Cerebellar nuclear complex (tissue), 1 donor: ENCODE data around the gene ASCL2.
"Not testable (repeated sequence)": the region's sequence is repeated elsewhere in the genome, so short reads cannot be mapped to it uniquely, and the experiment has no call there.

ENCODE experiments used
- DNase-seq, 2 experiments: peaks; one replicate each; lab custom pipeline; 2025; lab: John Stamatoyannopoulos, UW

The ASCL2 gene

DNA sequence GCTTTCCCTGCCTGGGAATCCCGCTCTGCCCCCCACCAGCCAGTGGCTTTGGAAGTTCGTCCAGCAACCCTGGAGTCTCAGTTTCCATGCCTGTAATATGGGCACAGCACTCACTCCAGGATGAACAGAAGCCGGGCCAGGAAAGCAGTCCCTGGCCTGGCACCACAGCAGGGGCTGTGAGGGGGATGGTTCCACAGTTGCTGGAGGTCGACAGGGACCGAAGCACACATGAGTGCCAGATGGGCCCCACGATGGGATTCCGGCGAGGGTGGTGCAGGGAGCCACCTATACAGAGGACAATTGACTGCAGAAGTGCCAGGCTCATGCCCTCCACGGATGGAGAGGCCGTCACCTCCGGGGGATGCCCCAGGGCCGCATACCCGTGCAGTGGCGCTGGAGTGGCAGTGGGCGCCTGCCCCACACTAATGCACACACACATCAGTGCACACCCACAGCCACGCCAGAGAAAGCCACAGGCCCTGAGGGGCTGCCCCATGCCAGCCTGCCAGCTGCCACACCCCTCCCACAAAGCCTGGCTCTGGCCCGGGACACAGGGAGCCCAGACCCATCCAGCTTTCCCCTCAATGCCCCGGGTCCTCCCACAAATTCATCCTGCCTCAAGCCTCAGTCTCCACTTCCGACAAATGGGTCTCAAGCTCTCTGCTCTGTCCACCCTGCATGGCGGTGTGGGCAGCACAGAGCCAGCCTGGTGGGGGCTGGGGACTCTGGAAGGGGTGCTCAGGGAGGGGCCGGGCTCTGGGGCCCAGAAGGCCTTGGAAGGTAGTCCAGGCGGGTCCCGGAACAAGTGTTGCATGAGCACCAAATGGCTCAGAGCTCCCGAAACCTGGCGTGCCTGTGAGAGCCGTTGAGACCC lies 9.7 kb downstream of the ASCL2 start:
- no peak for DNase-seq

DNA sequence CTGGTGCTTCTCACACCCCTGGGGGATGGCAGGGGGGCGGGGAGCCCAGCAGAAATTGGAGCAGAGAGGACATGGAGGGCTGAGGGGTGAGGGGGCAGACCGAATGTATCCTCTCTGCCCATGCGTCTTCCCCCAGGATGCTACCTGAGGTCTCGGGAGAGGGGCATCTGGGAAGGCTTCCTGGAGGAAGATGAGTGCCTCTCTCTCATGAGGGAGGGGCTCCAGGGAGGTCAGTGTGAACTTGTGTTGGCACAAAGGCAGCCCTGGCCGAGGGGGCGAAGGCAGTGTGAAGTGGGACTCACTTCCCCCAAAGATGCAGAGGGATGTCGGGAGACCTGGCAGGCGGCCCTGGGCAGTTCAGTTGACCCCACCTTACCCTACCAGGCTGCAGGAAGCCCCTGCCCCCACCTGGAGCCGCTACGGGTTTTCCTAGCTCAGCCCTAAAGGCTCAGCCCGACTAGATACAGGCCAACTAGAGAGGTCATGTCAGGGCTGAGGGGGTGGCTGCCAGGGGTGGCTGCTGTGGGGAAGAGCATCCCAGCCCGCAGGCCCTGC lies 10.4 kb downstream of the ASCL2 start:
- DNase-seq: no peak

DNA sequence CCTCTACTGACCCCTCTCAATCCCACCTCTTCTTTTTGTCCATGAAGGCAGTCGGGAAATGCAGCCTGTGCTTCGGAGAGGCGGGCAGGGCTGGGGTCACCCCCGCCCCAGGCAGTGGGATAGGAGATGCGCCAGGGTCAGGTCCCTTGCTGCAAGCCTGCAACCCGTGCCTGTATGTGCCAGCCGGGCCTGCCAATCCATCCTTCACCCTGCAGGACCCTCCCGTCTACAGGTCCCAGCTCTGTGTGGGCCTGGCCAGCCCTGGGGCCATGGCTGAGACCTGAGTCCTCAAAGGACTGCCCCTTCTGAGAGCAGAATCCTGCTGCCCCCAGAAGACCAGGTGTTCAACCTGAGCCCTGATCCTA lies 10.9 kb downstream of the ASCL2 start:
- no peak for DNase-seq

DNA sequence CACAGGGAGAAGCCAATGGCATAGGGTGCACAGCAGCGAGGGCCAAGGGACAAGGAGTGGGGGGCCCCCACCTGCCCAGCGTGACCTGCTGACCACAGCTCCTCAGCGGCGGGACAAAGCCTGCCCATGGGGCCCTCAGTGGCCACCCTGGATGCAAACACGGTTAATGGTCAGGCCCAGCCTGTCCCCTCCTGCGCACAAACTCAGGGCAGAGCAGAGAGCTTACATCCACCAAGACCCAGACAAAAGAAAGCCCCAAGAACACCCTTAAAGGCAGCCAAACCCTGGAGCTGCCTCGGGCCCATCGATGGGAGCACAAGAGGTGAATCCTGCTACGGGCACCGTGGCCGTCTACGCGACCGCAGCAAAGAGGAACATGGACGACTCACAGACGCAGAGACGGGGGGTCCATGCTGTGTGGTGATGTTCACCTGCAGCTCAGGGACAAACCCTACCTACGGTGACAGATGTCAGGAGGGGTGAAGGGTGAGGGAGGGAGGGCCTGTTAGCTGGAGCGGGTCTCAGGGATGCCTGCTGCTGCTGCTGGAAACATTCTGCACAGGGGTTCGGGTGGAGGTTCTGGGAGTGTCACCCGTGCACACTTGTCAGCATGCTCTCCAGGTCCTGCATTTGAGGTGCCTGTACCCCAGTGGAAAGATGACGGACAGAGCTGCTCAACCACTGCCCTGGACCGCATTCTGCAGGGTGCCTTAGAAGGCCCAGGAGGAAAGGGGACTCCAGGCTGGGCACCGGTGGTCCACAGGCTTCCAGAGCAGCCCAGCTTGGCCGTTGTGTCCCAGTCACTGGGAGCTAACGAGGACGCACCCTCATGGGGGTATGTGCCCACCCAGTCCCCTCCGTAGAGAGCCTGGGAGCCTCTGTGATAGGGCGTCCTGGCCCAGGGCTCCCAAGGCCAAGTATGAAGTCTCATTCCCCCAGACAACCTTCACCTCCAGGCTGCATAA lies 11.6 kb downstream of the ASCL2 start:
- no peak for DNase-seq

DNA sequence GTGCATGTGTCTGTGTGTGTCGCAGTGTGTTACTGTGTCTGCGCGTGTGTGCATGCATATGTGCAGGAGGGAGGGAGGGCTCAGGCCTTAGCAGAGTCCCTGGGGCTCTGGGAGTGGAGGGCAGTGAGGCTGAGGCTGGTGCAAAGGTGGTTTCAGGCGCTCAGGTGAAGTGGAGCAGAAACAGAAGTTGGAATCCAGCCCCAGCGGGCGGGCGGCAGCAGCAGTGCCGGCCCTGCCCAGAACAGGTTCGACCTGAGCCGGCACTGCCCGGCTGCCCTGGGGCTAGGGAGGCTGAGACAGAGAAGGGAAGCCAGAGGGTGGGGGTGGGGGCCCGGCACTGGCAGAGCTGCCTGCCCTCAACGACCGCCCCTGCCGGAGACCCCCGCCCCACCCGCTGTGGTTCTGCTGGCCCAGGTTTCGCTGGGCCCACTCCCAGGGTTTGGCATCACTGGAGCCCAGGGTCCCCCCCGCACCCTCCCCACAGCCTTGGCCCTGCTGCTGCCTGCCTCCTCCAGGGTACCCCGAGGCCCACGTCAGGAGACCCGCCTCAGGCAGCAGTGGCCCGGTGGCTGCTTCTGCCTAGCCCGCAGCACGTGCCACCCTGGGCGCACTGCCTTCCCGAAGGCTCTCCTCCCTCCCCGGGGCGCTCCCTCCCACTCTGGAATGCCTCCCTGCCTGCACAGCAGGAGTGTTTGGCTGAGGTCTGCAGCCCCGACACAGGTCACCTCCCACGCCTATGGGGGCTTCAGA lies 13.3 kb downstream of the ASCL2 start:
- DNase-seq: no peak

DNA sequence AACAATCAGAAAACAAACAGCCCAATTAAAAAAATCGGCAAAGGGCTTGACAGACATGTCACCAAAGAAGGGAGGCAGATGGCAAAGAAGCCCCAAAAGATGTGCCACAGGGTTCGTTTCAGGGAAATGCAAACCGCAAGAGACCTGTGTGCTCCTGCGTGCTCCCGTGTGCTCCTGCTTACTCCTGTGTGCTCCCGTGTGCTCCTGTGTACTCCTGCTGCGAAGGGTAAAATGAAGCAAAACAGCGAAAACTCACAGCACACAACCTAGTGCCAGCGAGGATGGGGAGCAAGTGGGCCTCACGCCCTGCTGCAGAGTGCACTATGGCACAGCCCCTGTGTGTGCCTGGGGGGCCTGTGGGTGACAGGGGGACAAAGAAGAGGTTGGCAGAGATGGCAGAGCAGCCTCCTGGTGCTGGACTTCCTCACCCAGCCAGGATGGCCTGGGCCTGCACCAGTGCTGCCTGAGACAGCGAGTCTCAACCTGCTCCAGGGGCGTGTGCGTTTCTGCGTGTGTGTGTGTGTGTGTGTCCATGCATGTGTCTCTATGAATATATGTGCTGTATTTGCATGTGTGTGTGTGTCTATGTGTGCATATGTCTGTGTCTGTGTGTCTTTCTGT lies 14.0 kb downstream of the ASCL2 start:
- DNase-seq: no peak

DNA sequence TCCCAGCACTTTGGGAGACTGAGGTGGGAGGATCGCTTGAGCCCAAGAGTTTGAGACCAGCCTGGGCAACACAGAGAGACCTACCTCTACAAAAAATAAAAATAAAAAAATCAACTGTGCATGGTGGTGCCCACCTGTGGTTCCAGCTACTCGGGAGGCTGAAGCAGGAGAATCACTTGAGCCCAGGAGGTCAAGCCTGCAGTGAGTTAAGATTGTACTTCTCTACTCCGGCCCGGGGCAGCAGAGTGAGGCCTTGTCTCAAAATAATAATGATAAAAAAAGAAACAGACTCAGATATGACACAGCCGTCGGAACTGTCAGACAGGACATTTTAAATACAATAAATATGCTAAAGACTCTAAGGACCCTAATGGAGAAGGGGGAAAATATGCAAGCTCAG lies 18.4 kb downstream of the ASCL2 start:
- no peak for DNase-seq

DNA sequence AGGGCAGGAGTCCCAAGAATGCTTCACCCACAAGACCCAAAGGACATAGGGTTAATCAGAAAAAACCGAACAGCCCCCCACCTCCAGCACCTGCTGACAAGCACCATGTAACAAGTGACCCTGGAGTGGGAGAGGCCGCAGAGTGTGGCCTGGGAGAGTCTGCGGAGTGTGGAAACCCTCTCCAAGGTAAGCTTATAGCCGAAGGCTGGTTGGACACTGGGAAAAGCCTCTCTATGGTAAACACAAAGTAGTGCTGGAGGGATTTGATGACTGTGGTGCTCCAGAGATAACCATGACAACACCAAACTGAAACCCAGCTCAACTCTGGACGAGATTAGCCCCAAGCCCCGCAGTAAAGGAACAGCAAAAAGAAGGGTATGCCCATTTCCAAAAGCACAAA lies 19.2 kb downstream of the ASCL2 start:
- DNase-seq: no peak

DNA sequence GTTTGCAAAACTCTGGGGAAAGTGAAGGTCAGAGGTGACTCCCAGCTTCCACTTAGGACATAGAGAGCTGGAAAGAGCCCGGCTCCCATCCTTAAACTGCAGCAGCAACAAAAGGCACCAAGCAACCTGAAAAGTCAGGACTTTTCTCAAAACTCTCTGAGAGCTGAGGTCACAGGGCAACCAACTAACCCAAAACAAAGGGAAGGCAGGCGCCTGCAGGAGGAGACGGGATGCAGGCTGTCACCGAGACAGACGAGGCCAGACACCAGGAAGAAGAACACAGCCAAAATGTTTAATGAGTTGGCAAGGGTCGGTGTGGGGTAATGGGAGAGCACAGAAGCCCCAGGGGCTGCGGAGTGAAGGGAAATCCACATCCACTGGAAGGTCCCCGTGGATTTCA lies 19.9 kb downstream of the ASCL2 start:
- no peak for DNase-seq

DNA sequence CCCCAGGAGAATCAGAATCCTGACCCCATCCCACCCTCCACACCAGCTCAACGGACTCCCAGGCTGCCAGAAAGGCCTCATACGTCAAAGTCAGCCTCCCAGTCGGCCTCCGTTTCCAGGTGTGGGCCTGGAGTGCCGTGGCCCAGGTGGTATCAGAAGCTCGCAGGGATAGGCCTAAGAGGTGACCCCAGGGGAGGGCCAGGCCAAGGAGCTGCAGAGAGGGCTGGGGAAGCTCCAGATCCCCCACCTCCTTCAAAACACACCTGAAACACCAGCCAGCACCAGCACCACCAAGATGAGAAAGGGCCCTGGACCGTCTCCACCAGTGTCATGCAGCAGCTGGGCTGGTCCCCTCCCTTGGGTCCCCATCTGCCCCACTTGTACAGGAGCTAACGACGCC lies 20.3 kb downstream of the ASCL2 start:
- DNase-seq: no peak

DNA sequence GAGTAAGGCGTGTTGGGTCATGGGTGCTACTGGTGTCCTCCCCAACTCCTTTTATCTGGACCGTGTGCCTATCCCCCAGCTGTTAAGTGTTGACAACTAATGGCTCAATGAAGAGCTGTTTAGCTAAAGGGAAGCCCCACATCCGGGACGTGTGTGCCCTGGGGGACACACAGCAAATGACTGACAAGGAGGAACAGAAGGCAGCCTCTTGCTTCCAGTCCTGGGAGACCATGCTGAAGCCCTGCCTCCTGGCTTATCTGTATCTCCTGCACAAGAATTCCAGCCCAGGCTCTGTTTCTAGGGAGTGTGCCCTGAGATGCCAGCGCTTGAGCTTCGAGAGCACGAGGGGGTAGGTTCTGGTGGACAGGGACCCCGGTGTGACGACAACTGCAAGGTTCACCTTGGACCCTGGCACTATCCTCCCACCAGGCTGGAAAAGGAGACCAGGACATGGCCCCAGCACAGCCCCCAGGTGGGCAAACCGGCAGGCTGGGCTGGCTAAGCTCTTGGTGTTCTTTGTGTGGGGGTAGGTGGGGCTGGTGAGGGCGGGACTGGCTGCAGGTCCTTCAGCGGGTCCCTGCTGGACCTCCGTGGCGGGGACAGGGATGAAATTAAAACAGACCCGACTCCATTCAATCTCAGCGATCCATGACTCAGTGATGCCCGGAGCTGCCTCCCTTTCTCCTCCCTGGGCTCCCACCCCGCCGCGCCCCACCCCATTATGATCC lies 21.0 kb downstream of the ASCL2 start:
- no peak for DNase-seq

DNA sequence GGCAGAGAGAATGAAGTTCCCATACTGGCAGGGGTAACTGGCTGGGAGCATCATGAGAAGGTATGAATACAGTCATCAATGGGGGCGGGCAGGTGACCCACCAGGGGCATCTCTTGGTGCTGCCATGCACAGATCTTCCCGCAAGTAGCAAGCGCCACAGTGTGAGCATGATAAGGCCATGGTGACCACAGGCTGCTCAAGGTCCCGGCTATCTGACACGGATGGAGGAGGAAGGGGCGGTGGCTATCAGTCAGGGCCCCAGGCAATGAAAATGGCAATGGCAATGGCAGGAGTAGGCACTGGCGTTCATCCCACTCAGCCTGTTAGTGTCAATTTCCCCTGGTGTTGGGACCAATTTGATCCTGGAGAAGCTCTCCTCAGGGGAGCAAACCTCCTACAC lies 21.6 kb downstream of the ASCL2 start:
- DNase-seq: no peak

DNA sequence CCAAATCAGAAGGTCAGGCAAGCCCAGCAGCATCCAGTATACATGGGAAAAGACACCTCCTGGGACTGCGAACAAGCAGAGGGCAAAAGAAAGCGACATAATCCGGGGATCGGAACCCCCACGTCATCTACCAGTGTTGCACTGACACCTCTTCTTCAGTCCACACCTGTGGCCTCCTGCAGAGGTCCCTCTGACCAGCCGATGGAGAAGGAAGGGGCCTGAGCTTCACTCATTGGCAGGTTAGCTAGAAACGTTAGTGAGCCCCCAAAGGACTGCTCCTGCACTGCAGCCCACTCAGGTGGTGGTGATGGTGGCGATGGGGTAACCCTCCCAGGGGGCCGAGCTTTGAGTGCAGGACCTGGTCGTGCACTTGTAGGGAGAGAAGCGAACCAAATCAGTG lies 22.1 kb downstream of the ASCL2 start:
- no peak for DNase-seq

DNA sequence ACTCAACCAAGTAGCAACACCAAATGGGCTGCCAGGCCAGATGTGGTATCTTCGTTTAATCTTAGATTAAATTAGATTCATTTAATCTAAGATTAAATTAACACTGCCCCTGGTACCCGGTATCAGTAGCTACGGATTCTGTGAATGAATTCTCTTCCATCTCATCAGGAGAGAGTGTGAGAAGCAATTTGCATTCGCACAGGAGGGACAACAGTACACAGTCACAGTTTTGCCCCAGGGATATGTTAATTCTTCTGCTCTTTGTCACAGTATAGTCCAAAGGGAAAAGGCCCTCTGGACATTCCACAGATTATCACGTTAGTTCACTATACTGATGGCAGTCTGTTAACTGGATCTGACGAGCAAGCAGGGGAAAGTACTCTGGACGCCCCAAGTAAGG lies 22.9 kb downstream of the ASCL2 start:
- no peak for DNase-seq

DNA sequence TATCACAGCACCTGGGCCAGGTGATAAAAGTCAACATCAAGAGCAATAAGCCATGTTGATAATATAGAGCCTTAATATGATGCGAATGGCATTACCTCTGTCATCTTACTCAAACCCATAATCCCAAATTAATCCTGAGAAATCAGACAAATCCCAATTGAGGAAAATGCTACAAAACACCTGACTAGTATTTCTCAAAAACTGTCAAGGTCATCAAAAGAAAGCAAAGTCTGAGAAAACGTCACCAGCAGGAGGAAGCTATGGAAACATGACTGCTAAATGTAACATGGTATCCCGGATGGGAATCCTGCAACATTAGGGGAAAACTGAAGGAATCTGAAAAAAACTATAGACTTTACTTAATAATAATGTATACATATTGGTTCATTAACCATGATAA lies 29.6 kb downstream of the ASCL2 start:
- no peak for DNase-seq

DNA sequence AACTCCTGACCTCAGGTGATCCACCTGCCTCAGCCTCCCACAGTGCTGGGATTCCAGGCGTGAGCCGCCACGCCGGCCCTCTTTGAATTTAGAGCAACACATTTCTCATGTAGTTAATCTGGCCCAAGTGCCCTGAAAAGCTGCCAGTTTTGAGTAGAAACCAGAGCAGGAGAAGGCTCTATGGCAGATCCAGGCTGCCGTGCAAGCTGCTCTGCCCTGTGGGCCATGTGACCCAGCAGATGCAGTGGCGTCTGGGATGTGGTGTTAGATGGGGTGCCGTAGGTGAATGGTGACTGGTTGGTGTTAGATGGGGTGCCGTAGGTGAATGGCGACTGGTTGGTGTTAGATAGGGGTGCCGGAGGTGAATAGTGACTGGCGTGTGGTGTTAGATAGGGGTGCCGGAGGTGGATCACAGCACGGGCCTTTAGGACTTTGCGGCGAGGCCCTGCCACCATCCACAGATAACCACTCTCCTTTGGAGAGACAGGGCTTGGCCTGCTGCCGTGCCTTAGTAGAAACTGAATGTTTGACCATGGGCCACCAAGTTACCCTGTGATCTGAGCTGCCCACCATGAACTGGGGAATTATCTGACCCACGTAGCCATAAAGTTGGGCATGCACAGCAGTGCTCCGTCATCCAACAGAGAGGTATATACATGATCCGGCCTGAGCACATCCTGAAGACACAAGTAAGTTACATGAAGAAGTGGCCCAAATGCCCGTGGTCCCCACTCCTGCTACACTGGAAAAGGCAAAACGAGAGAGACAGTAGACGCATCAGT lies 32.7 kb downstream of the ASCL2 start:
- DNase-seq: no peak

DNA sequence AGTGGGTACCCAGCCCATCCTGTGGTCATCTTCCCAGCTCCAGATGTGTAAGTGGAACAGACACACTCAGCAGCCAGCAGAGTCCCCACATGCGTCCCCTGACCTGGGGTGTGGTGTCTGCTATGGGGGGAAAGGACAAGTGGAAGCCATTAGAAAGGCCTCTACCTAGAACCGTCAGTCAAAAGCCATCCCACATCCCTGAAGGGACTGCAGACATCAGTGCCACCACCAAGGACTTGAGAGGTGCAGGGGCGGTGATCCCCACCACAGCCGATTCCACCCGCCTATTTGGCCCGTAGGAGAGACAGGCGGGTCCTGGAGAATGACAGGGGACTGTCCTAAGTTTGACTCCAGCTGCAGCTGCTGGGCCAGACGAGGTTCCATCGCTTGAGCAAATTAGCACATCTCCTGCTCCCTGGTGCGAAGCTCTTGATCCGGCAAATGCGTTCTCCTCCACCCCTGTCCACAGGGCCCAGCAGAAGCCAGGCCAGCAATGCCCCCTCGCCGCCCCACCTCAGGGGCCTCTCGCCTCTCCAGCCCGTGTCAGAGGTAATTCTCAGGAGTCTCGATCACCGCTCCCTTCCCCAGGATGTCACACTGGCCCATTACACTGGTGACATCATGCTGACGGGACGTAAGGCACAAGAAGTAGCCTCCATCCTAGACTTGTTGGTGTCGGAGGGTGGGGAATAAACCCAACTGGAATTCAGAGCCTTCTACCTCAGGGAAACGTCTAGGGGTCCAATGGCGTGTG lies 33.8 kb downstream of the ASCL2 start:
- DNase-seq: not testable (repeated sequence)

DNA sequence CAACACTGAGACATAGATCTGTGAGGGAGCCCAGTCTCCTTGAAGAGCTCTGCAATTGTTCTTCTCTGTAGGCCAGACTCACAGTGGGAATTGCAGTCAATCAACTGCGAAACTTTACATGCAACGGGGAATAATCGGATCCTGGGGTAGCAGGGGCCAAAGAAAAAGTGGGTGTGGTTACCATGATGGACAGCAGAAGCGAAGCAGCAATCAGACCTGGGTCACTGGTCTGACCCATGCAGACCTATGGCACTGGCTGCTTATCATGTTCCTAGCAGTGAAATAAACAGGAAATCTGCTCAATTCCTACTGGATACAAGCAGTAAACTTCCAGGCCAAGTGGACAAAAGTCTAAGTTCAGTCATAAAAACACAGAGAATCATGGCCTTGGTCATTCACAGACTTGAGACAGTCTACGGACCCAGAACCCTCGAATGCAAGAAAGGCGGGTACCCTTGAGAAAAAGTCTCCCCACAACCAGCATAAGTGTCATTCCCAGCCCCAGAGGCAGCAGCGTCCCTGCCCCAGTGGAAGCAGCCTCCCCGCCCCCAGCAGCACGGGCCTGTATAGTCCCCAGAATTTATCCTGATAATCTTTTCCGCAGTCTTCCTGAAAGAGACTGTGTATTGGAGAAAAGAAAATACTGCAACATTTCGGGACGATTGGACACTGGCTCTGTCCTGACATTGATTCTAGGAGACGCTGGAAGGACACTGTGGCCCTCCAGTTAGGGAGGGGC lies 34.6 kb downstream of the ASCL2 start:
- DNase-seq: no peak

DNA sequence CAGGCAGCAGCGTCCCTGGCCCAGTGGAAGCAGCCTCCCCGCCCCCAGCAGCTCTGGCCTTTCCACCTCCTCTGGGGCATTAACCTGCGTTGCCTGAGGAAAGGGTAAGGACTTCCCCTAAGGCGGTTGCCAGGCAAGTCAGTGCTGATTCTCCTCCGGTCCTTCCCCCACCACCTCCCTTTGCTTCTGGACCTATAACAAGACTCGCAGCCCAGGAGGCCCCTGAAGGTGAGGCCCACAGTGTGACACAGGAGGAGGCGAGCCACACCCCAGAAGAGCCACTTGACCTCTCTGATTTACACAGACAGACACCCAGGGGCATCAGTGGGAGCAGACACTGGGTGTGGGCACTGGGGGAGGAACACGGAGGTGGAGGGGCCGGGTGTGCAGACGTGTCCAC lies 35.4 kb downstream of the ASCL2 start:
- DNase-seq: no peak
